ENCODE measurements around the gene ADAMTSL4. TPM values are rescaled to one million over a fixed set of nuclear protein-coding genes. Genes with fewer than 3 reads are reported as not detected.
A peak's percentile ranks its signal among the peaks of the same experiment; 100 is the strongest.
"Not testable (repeated sequence)": the region's sequence is repeated elsewhere in the genome, so short reads cannot be mapped to it uniquely, and the experiment has no call there.

ADAMTSL4 gene
- total RNA-seq, 1 experiment from 2014 or later = 0.60 TPM

DNA sequence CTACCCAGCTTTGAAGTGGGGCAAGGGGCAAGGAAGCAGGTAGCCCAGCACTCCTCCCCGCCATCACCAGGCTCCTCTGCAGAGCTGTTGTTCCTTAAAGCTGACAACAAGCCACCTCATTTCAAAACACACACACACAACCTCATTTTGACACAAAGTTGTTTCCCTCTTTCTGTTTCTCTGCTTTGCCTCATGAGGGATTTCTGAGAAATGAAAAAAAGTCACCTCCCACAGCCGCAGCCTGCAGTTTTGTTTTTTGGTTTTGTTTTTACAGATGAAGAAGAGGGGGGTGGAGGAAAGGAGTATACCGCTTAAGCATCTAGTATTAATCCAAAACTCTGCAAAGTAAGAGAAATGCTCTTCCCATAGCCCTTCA, 18.1 kb downstream of the ADAMTSL4 start:
- DNase-seq (ENCODE audit: low read depth) = no peak

DNA sequence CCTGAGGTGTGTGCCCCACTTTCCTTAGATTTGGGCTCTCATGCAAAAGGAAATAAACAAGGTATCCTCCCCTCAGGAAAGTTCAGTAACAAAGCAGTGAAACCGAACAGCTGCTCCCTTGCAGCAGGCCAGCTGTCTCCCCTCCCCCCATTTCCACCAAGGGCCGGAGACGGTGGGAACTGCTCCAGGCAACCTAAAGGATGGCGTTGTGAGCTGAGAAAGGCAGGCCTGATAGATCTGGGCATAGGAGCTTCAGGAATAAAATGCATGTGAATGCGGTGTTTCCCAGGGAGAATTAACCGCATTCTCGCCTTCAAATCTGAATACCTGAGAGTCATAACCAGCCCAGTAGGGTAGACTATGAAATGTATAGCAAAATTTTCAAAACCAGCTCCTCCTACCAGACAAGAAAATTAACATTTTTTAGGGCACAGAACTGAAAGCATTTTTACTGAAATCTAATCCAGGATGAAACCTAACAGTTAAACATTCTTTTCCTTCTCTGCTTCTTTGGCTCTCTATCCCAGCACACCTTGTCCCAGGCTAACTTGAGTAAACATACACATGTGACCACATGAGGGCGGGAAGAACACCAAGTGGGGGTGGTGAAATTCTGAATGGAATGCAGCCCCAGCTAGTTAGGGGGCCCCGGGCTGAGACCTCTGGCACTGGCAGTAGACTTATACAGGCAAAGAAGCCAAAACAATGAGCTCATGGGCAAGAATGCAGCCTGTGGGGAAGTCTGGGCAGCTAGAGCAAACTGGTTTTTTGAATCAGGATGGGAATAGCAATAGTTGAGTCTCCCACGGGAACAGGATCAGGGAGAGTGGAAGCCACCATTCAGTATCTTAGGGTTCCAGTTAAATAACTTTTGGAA, 18.7 kb downstream of the ADAMTSL4 start:
- peak; percentile 87 for DNase-seq (ENCODE audit: low read depth)

DNA sequence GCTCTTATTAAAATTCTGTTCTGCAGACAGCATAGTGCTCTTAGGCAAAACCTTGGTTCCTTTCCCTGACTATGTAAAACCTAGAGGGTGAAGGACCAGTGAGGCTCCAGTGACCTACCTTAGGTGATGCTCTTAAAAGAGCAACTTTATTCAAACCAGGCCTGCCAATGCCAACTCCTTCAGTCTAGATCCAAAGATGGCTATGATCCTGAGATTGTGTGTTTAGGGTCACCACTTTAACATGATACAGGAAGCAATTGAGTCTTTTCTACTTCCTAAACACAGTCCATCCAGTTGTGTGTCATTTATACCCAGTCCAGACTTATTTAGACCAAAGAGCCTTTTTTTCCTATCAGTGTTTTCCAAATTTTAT, 19.4 kb downstream of the ADAMTSL4 start:
- no peak for DNase-seq (ENCODE audit: low read depth)

DNA sequence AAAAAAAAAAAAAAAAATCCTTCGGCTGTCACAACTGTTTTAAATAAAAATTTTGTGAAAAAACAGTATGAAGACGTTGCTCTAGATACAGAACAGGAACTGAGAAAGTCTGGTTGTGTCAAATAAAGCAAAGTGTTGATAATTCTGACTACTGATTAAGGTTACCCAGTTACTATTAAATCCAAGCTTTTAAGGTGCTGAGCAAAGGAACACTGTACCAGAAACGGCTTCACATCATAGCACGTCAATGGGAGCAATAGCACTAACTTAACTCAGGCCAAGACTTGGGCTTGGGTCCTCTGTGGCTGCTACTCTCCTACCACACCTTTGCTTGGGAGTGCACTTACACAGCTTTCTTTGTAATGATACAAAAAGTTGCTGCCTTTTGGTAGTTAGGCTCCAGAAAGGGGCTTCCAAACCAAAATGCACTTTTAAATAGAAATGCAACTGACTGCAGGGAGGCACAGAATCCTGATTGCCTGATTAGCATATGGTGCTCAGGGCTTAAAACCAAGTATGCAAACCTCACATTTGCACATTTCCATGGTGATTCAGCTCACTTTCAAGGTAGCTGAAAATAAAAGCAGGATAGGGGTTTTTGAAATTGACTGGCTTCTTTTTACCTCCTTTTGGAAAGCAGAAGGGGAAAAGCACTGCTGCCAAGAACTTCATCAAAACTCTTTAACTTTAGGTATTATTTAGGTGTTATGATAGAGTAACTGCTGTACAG, 23.9 kb downstream of the ADAMTSL4 start:
- no peak for DNase-seq (ENCODE audit: low read depth)

DNA sequence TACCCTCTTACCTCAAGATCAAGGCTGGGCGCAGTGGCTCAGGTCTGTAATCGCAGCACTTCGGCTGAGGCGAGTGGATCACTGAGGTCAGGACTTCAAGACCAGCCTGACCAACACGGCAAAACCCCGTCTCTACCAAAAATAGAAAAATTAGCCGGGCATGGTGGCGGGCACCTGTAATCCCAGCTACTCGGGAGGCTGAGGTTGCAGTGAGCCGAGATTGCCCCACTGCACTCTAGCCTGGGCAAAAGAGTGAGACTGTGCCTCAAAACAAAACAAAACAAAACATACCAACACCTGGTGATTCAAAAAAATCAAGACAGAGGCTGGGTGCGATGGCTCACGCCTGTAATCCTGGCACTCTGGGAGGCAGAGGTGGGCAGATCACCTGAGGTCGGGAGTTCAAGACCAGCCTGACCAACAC, 24.5 kb downstream of the ADAMTSL4 start:
- not testable (repeated sequence) for DNase-seq (ENCODE audit: low read depth)

DNA sequence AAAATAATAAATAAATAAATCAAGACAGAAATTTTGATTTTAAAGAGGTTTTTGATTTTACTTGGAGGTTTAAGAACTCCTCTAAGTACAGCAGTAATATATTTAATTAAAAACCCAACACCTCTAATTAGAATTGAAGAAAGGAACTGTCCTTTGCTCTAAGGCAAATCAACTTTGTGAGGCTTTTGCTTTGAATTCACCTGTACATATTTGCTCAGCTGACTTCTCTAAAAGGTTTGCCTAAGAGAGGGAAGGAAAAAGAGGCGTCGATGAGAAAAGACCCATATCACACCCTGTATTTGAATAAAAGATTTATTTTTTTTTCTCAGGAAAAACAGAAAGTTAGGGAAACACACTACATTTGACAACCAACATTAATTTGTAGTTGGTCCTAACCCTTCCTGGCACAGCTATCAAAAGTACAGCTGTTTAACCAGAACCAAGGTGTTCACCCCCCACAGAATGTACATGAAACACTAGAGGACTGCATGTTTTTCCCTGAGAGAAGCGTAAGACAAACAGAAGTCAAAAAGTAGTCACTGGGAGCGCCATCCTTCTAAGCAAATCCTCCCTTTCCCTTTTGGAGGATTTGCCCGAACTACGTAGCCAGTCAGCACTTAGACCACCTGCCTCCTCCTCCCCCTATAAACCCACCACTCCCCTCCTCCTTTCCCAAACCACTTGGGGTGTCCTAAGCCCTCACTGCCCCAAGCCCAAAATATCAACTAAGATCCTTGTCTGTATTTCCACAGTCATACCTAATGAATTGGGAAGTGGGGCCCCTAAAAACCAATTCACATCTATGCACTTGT, 25.3 kb downstream of the ADAMTSL4 start:
- no peak for DNase-seq (ENCODE audit: low read depth)

DNA sequence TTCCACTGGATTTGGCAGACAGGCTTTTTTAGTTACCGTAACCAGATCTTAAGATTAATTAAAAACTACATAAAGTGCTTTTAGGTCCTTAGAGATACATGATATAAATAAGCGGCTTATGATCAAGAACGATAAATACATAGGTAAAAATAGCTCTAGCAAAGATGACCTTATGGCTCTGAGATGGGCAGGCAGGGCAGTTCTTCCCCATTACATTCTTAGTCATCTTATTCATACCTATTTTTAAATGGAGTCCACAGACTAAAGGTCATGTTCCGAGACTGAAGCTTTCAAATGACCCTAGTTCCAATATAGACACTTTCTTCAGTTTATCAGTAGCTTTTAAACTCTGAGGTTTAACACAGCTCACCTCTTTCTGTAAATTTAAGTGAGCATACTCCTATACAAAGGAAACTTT, 25.9 kb downstream of the ADAMTSL4 start:
- DNase-seq (ENCODE audit: low read depth) = no peak

DNA sequence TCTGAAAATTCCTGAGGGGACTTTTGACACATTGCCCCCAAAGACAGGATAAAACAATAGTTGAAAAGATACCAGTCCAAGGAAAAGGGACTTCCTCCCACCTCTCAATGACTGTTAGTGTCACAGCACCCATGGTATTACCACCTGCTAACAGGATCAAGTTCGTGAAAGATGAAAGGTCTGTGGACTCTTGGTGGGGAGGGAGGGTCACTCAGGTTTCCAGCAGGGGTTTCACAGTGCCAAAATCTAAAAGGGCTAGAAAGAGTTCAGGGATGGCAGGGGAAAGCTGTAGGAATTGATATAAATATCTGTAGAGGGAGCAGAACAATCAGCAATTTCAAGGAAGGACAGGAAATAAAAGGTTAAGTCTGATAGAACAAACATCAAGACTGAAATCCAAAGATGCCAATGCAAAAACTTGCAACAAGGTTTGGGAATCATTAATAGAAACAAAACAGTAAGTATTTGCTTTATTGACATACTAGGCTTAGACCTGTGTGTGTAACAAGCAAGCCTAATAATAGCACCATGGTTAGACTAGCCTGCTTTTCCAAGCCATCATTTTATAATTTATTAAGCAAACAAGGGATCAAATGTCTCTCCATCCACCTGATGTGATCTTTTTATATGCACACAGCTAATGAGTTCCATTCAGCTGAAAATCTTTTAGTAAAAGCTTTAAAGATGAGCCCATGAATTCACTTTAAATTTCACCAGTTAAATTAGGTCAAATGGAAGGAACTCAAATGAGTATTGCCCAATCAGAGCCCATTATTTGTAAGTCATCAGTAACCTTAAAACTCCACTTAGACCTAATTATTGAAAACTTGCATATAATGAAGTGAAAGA, 26.5 kb downstream of the ADAMTSL4 start:
- no peak for DNase-seq (ENCODE audit: low read depth)

DNA sequence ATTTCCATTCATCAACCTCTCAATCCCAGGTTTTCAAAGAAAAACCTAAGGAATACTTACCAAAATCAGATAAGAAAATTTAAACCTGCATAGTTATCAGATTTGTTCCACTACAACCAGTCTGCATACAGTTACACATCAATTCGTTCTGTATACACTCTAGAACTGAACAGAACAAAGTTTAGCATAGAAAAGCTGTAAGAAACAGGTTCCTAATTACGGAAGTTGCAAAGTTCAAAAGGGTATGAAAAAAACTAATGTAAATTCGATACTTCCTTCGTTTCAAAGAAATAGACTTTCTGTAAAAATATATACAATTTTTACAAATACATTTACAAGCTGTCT, 27.1 kb downstream of the ADAMTSL4 start:
- no peak for DNase-seq (ENCODE audit: low read depth)

DNA sequence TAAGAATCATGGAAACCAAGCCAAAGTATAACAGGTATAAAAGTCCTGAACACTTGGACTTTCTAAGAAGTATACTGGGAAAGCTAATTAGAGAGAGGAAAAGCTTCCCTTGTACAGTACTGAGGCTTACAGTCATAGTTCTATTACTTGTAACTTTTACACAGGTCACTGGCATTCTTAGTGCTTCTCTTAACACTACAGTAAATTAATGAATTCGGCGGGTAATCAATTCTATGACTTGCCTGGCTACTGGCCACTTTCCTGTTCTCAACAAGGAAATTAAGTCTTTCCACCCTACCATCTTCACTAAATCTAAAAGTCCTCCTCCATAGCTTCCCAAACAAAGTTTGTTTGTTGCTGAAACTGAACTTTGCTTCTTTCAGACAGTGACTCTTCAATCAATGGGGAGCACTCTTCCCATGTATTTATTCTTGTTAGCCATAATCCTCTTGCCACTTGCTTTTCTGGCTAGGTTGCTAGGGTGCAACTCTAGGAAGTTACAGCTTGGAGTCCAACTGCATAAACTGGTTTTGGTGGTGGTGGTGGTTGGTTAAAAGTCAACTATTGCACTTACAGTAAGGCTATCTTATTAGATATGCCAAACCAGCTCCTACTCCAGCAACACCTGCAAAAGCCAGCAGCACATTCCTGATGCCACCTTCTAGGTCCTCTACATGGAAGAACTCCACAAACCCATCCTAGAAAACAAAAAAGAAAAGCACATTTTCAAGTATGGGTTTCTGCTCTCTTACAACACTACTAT, 27.8 kb downstream of the ADAMTSL4 start:
- peak; percentile 22 for DNase-seq (ENCODE audit: low read depth)

DNA sequence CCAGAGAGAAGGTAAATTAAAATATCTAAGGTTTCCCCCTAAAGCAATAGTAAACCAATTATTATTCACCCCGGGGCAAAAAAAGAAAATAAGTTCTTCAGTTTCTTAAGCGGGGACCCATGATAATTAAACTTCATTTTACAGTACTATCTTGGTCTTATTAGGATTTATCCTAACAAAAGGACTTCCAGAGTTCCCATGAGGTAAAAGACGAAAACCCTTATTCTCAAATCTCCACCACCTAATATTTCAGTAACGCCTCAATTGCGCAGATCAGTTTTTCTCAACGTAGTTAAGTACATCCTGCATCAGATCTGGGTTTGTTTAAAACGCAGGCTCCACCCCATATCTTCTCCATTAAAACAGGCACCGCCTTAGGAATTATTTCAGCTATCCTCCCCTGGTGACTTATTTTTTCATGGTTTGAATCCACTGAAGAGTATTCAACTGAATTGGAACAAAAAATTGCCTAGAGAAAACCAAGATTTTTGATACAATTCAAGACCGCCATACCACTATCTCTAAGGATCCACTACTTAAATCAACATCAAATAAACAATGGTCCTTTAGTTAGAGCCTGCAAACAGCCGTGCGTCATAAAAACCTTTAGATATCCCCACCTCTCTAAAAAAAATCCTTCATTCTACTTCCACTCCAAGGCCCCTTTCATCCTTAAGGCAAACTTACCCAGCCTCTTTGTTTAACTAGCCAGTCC, 28.5 kb downstream of the ADAMTSL4 start:
- DNase-seq (ENCODE audit: low read depth) = peak; percentile 37

DNA sequence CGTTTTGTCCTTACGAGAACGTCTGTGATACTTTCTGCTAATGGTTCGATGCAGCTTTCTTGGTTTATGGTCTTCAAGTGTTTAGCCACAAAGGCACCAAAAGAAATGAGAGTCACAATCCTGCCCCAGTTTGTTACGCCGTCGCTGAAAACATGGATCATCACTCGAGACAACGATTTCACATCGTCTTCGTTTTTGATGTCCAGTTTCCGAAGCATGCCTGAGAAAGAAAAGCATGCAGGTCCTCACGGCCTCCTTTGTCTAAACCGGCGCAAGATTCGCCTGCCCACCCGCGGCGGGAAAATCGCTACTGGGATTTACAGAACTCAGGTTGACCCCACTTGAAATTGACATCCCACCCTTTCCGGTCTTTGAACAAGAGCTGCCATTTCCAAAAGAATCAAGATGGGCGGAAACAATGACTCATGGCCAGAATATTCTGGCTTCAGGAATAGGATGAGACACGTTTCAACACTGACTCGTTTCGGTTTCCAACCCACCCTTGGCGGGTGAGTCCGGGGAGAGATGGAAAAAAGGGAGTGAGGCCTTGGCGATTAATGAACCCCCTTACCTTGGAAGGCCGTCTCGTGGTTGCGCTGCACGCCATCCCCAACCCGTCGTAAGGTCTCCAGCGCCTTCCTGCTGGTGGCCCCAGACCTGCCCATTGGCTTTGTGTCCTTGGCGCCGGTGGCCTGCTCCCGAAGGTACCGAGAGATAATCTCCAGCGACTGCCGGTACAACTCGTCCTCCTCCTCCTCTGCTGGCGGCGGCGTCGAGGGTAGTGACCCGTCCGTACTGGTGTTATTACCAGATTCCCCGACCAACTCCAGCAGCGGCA, 29.3 kb downstream of the ADAMTSL4 start:
- DNase-seq (ENCODE audit: low read depth) = peak; percentile 91

DNA sequence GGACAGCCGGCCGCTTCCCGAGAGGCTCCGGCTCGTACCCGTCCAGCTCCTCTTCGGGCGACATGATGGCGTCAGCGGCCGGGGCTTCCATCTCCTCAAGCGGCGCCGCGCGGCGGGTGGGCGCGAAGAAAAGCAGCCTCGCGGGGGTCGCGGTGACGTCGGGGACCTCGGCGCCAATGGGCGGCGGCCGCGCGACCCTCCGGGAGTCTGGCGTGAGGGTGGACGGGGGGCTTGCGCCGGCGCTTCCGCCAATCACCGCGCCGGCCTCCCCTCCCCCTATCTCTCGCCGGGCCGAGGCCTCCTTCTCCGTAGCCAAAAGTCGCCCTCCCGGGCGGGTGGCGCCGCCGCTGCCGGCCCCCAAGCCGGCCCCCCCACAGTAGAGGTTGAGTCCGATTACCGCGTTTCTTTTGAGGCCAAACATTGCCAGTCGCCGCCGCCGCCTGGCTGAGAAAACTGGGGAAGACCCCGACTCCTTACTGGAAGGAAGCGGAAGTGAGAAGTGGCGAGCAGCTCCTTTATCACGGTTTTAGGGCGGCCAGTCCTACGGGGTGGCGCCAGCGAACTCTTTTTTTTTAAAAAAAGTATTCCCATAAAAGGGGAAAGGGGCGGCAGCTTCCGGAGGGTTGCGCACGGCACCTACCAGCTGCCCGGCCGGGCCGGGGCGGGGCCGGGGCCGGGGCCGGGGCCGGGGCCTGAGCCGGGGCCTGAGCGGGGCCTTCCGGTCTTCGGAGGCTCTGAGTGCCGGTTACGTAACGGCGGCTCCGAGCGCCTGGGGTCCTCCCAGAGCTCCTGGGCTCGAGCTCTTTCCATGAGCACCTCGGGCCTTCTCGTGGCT, 30.1 kb downstream of the ADAMTSL4 start, which contains the start of gene MCL1:
TSS of gene MCL1 (minus strand) at position 501 of the 835 bp plus-strand sequence. CDS start at position 421, 80 bp downstream.
- DNase-seq (ENCODE audit: low read depth) = peak; percentile 97

DNA sequence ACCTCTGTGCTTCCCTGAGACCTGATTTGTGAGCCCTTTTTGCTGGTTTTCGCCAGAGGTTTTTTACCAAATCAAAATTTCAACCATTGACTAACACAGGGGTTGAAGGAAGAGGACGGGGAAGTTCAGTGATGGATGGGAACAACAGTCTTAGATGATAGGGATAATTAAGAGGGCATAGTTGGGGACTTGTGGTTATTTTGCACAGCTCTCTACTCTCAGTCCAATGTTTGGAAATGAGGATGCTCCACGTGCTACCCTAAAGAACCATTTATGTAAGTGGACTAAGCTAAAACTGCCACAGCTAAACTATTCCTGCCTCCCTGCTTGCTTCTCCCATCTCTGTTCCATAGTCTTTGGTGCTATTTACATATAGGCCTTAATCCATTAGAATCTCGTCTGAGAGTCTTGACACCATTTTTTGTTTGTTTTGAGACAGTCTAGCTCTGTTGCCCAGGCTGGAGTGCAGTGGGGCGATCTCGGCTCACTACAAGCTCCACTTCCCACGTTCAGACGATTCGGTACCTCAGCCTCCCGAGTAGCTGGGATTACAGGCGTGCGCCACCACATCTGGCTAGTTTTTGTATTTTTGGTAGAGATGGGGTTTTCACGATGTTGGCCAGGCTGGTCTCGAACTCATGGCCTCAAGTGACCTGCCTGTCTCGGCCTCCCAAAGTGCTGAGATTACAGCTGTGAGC, 30.9 kb downstream of the ADAMTSL4 start:
- no peak for DNase-seq (ENCODE audit: low read depth)

DNA sequence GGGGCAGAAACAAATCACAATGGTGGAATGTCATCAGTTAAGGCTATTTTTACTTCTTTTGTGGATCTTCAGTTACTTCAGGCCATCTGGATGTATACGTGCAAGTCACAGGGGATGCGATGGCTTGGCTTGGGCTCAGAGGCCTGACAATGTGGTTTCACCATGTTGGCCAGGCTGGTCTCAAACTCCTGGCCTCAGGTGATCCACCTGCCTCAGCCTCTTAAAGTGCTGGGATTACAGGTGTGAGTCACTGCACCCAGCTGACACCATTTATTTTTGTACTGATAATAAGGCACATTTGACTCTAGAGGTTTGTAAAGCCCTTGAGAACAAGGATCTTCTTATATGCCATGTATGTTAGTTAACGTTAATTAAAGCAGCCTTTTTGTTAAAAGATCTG, 31.8 kb downstream of the ADAMTSL4 start:
- not testable (repeated sequence) for DNase-seq (ENCODE audit: low read depth)

DNA sequence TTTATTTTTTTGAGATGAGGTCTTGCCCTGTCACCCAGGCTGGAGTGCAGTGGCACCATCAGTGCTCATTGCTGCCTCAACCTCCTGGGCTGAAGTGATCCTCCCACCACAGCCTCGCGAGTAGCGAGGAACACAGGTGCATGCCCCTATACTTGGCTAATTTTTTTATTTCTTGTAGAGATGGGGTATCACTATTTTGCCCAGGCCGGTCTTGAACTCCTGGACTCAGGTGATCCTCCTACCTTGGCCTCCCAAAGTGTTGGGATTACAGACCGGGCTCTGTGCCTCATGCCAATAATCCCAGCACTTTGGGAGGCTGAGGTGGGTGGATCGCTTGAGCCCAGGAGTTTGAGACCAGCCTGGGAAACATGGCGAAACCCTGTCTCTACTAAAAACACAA, 32.2 kb downstream of the ADAMTSL4 start:
- DNase-seq (ENCODE audit: low read depth) = not testable (repeated sequence)

DNA sequence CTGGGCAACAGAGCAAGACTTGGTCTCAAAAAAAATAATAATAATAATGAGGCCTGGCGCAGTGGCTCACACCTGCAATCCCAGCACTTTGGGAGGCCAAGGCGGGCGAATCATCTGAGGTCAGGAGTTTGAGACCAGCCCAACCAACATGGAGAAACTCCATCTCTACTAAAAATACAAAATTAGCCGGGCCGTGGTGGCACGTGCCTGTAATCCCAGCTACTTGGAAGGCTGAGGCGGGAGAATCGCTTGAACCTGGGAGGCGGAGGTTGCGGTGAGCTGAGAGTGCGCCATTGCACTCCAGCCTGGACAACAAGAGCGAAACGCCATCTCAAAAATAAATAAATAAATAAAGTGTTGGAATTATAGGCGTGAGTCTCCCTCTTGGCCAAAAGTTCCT, 32.8 kb downstream of the ADAMTSL4 start:
- not testable (repeated sequence) for DNase-seq (ENCODE audit: low read depth)
